ENCODE data around the gene CDC34.

Gene CDC34

DNA sequence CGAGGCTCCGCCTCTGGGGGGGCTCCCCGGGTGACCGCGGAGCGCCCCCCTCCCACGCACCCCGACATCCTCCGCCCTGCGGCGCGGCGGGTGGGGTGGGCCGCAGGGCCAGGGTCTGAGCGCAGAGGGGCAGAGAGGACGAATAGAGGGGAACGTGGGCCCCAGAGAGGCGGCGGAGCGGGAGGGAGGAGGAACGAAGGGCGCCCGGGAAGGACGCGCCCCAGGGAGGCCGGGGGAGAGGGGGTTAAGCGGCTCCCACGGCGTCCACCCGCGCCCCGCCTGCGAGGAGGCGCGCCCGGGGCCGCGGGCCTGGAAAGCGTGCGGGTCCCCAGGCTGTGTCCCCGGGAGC is 59.2 kb downstream of the CDC34 start:
- no peak for DNase-seq

DNA sequence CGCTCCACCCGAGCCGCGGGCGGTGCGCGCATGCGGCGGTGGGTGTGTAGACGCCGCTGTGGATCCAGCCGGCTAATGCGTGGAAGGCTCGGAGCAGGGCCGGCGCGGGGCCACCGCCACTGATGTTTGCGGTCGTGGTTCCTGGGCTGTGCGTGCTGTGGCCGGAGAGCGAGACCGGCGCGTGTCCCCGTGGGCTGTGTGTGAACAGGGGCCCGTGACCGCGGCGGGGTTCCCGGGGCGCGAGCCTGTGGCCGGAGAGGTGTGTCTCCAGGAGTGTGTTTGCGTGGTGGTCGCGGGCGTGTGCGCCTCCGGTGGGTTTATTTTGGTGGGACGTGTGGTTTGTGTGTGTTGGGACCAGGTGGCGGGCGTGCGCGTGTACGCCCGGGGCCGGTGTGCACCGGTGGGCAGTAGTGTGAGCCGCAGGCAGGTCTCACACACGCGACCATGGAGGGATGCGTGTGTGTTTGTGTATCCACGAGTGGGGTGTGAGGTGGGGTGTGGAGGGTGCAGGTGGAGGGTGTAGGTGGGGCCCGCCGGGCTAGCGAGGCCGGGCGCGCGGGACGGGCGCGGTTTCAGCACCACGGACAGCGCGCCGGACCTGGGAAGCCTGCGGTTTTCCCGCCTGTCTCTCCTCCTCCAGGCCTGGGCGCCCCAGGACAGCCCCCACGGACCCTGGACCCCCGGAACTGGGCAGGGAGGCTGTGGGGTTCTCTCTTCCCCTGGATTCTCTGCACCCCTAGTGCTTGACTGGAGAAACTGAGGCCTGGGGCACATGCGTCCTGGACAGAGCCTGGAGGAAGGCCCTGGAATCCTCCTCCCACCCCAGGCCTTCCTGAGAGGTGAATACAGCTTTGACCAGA is 59.8 kb downstream of the CDC34 start:
- no peak for DNase-seq

Data from NCI-H2107 (cell line).